Activated CD8-positive, alpha-beta T cell treated with anti-CD3 and anti-CD28 coated beads for 36 hours (primary cell): Measurements from ENCODE around the gene NCOR2. TPM values are rescaled to one million over a fixed set of nuclear protein-coding genes. Genes with fewer than 3 reads are reported as not detected.

Experiments used
- ATAC-seq: fragments of 200-7000 bp; cut with Tn5 transposase; one replicate; pipeline ENCODE4 v1.10.0; 2021; ENCODE audit warnings: mild to moderate bottlenecking, moderate library complexity
- CTCF ChIA-PET: fragments of 350-600 bp; sonication (Branson Sonifier 250); formaldehyde crosslinking; loops from one replicate; lab custom pipeline; 2021; ENCODE audit warnings: antibody characterized with exemption; lab: Charles Lee
- POLR2A ChIA-PET: fragments of 350-600 bp; sonication (Branson Sonifier 250); formaldehyde crosslinking; loops from one replicate; lab custom pipeline; 2021; ENCODE audit warnings: antibody characterized with exemption; lab: Charles Lee
- DNase-seq: peaks from one replicate; pipeline ENCODE4 v3.0.0-alpha.2; 2020
- H3K27ac Mint-ChIP-seq: one replicate; pipeline ENCODE4 v1.8.0; 2021; ENCODE audit warnings: mild to moderate bottlenecking, mixed read lengths
- H3K27me3 Mint-ChIP-seq: one replicate; pipeline ENCODE4 v1.8.0; 2021; ENCODE audit warnings: mixed read lengths
- H3K36me3 Mint-ChIP-seq: one replicate; pipeline ENCODE4 v1.8.0; 2021; ENCODE audit warnings: low read depth, mixed read lengths
- H3K4me1 Mint-ChIP-seq: one replicate; pipeline ENCODE4 v1.8.0; 2021; ENCODE audit warnings: low read depth, mixed read lengths
- H3K4me3 Mint-ChIP-seq: one replicate; pipeline ENCODE4 v1.8.0; 2021; ENCODE audit warnings: mild to moderate bottlenecking, moderate library complexity, mixed read lengths
- H3K9me3 Mint-ChIP-seq: one replicate; pipeline ENCODE4 v1.8.0; 2021; ENCODE audit warnings: mixed read lengths
- intact Hi-C: fragments of 100-400 bp; cut with micrococcal nuclease; formaldehyde crosslinking; loops from one replicate; pipeline ENCODE4 v1.10.0; 2022
- total RNA-seq, 2 experiments: library from RNA; stranded (reverse); gene quantifications; one replicate each; pipeline ENCODE4 v1.2.3, GENCODE V29; 2021
- TF ChIP-seq, protein P1 (sequence below): fragments of 200-600 bp; IDR thresholded peaks from one replicate; pipeline ENCODE4 v1.8.0; 2022; ENCODE audit warnings: antibody characterized with exemption, mild to moderate bottlenecking

The NCOR2 gene
- total RNA-seq, 2 experiments from 2014 or later, result 105 to 110 TPM

DNA sequence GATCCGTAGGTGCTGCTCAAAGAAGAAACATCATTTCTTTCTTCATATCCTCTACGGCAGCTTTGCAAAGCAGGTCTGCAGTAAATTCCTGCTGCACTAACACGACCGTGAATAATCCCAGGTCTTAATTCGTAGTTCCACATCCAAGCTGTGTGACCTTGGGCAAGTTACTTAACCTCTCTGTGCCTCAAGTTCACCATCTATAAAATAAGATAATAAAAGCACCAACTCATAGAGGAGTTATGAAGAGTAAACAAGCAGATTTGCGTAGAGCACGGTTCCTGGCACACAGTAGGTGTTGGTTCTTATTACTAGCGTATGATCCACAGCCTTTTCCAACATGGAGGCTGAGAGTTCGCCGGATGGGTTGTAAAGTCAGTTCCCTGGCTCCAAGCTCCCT, 3.6 kb downstream of the NCOR2 start:
- Mint-ChIP-seq H3K4me3 (no peak overlapping the region), H3K9me3 (no peaks in the 10 kb centered on the region), H3K4me1 (peaks cover 47% of the 10 kb centered on the region), H3K36me3 (peaks cover 1% of the 10 kb centered on the region), H3K27ac (no peak overlapping the region), H3K27me3 (no peaks in the 10 kb centered on the region)
- DNase-seq (no peak), ATAC-seq (no peak)
- ChIA-PET CTCF (interaction anchor here (0.6 to 2.6 kb wide), 2 partner anchors 9 to 43 kb away, joined by 3 to 9 read pairs; no protein-coding TSS in a partner anchor), POLR2A (interaction anchor here (0.8 to 1.3 kb wide), 3 partner anchors 9 to 69 kb away, joined by 3 read pairs; no protein-coding TSS in a partner anchor)
- intact Hi-C loops, result no loop called here
- TF ChIP-seq, protein P1, sequence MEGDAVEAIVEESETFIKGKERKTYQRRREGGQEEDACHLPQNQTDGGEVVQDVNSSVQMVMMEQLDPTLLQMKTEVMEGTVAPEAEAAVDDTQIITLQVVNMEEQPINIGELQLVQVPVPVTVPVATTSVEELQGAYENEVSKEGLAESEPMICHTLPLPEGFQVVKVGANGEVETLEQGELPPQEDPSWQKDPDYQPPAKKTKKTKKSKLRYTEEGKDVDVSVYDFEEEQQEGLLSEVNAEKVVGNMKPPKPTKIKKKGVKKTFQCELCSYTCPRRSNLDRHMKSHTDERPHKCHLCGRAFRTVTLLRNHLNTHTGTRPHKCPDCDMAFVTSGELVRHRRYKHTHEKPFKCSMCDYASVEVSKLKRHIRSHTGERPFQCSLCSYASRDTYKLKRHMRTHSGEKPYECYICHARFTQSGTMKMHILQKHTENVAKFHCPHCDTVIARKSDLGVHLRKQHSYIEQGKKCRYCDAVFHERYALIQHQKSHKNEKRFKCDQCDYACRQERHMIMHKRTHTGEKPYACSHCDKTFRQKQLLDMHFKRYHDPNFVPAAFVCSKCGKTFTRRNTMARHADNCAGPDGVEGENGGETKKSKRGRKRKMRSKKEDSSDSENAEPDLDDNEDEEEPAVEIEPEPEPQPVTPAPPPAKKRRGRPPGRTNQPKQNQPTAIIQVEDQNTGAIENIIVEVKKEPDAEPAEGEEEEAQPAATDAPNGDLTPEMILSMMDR, result no peak

- TF ChIP-seq, protein P1, result no peak
- no peak overlapping the region for H3K4me3 Mint-ChIP-seq
- peaks cover 44% of the 10 kb centered on the region for H3K4me1 Mint-ChIP-seq
- H3K9me3 Mint-ChIP-seq, result no peaks in the 10 kb centered on the region
- CTCF ChIA-PET, result interaction anchor here (0.6 to 2.6 kb wide), 2 partner anchors 9 to 43 kb away, joined by 3 to 9 read pairs; no protein-coding TSS in a partner anchor
- ATAC-seq (no peak), DNase-seq (no peak)
- POLR2A ChIA-PET, result interaction anchor here (0.8 to 1.3 kb wide), 2 partner anchors 8 to 11 kb away, joined by 3 read pairs; no protein-coding TSS in a partner anchor
- intact Hi-C loops, result no loop called here
- H3K27me3 Mint-ChIP-seq, result no peaks in the 10 kb centered on the region
- H3K27ac Mint-ChIP-seq, result no peak overlapping the region
- H3K36me3 Mint-ChIP-seq, result peaks cover 1% of the 10 kb centered on the region
Measured at GRCh38 chr12:124563401-124563800, 4.0 kb downstream of the NCOR2 start.

GRCh38 chr12:124562796-124563181, 4.6 kb downstream of the NCOR2 start:
- no peak for DNase-seq
- Mint-ChIP-seq H3K4me3 (no peak overlapping the region), H3K36me3 (peaks cover 1% of the 10 kb centered on the region), H3K9me3 (no peaks in the 10 kb centered on the region), H3K4me1 (peaks cover 41% of the 10 kb centered on the region), H3K27me3 (no peaks in the 10 kb centered on the region), H3K27ac (no peak overlapping the region)
- CTCF ChIA-PET, result no interaction called here
- intact Hi-C loops, result no loop called here
- POLR2A ChIA-PET, result interaction anchor here (1.0 kb wide), 1 partner anchor 19 kb away, joined by 3 read pairs; no protein-coding TSS in a partner anchor
- TF ChIP-seq, protein P1, result no peak
- no peak for ATAC-seq

- TF ChIP-seq, protein P1, result no peak
- Mint-ChIP-seq H3K4me3 (no peak overlapping the region), H3K27ac (no peak overlapping the region), H3K27me3 (no peaks in the 10 kb centered on the region), H3K9me3 (no peaks in the 10 kb centered on the region), H3K36me3 (peaks cover 1% of the 10 kb centered on the region), H3K4me1 (peaks cover 41% of the 10 kb centered on the region)
- POLR2A ChIA-PET, result interaction anchor here (1.0 kb wide), 1 partner anchor 19 kb away, joined by 3 read pairs; no protein-coding TSS in a partner anchor
- CTCF ChIA-PET, result no interaction called here
- no peak for ATAC-seq
- intact Hi-C loops, result no loop called here
- DNase-seq, result no peak
Measured at GRCh38 chr12:124562018-124562795, 5.2 kb downstream of the NCOR2 start.

GRCh38 chr12:124561231-124561630, 6.2 kb downstream of the NCOR2 start:
- intact Hi-C loops, result no loop called here
- ChIA-PET POLR2A (no interaction called here), CTCF (no interaction called here)
- Mint-ChIP-seq H3K27ac (no peak overlapping the region), H3K4me3 (no peak overlapping the region), H3K36me3 (peaks cover 1% of the 10 kb centered on the region), H3K27me3 (no peaks in the 10 kb centered on the region), H3K9me3 (no peaks in the 10 kb centered on the region), H3K4me1 (peaks cover 47% of the 10 kb centered on the region)
- ATAC-seq (no peak), DNase-seq (no peak)
- TF ChIP-seq, protein P1, result no peak
